Endothelial cell of umbilical vein (primary cell): ENCODE data around the gene ANXA11.

Experiments used
- EZH2 ChIP-seq: IDR thresholded peaks from 2 replicates; pipeline ENCODE4 v1.6.1; 2012; ENCODE audit warnings: borderline replicate concordance, low read depth, mild to moderate bottlenecking, moderate library complexity, low read length, inconsistent platforms; ENCODE audit not compliant: severe bottlenecking
- GATA2 ChIP-seq: IDR thresholded peaks from 2 replicates; pipeline ENCODE4 v1.7.0; 2011; ENCODE audit warnings: low read depth, mild to moderate bottlenecking, moderate library complexity, mixed read lengths, low read length; ENCODE audit not compliant: insufficient read length, insufficient read depth
- TF ChIP-seq, protein P1 (sequence below), 2 donors: IDR thresholded peaks; 1 replicate in 1 of 2; 2 replicates in 1 of 2; pipeline ENCODE4 v1.5.1; 2011; ENCODE audit warnings: low read length in 2 of 2, mild to moderate bottlenecking in 2 of 2, moderate library complexity in 2 of 2, control low read depth in 1 of 2, inconsistent platforms in 1 of 2, low read depth in 1 of 2; ENCODE audit not compliant: insufficient read depth in 1 of 2; ENCODE audit errors: extremely low read depth in 1 of 2

DNA sequence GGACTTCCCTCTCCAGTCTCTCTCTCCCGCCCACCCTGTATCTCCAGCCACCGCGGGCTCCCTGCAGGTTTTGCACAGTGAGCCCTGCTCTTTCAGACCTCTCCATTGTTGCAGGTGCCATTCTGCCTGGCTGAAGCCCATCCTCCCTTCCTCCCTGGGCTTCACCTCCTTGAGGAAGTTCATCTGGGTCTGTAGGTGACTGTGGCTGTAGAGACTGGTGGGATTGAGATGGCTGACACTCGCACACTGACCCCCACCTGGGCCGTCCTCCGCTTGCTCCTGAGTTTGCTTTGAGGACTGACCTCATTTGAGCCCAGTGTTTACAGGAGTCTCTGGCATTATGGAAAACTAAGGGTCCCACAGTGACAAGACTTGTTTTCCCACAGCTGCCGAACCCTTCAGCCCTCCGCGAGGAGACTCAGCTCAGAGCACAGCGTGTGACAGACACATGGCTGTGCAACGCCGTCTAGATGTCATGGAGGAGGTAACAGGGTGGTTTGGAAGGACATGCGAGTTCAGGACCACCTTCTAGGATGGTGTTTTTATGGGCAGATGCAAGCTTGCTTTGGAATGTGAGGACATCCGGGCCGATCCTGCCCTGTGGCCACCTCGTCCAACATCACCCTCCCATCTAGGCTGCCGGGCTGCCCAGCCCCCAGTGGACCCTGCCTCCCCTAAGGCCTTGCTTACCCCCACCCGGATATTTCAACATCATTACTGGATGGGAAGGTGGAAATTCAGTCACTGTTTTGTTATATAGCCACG, 63.5 kb downstream of the ANXA11 start:
- TF ChIP-seq, protein P1, sequence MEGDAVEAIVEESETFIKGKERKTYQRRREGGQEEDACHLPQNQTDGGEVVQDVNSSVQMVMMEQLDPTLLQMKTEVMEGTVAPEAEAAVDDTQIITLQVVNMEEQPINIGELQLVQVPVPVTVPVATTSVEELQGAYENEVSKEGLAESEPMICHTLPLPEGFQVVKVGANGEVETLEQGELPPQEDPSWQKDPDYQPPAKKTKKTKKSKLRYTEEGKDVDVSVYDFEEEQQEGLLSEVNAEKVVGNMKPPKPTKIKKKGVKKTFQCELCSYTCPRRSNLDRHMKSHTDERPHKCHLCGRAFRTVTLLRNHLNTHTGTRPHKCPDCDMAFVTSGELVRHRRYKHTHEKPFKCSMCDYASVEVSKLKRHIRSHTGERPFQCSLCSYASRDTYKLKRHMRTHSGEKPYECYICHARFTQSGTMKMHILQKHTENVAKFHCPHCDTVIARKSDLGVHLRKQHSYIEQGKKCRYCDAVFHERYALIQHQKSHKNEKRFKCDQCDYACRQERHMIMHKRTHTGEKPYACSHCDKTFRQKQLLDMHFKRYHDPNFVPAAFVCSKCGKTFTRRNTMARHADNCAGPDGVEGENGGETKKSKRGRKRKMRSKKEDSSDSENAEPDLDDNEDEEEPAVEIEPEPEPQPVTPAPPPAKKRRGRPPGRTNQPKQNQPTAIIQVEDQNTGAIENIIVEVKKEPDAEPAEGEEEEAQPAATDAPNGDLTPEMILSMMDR (IDR thresholded peaks at IDR 0.05; ENCODE audit: extremely low read depth in 1 of 2, insufficient read depth in 1 of 2, low read depth in 1 of 2, low read length in 2 of 2), result no peak
- TF ChIP-seq GATA2 (no peak), EZH2 (no peak)
